Neural progenitor cell (in vitro differentiated cells): ENCODE results near the gene VAMP2. TPM values are rescaled to one million over a fixed set of nuclear protein-coding genes. Genes with fewer than 3 reads are reported as not detected.

ENCODE experiments used
- DNase-seq: peaks from one replicate; pipeline ENCODE4 v3.0.0-alpha.2; 2016; ENCODE audit warnings: low spot score
- H2AFZ ChIP-seq: fragments of 200-600 bp; sonication (generic); replicated peaks from 2 replicates; pipeline ENCODE4 v1.6.1; 2016; ENCODE audit warnings: antibody characterized with exemption
- H3F3A ChIP-seq: fragments of 200-600 bp; sonication (generic); 2 replicates; pipeline ENCODE4 v1.6.1; 2016; ENCODE audit warnings: antibody characterized with exemption, low read depth
- H3K27ac ChIP-seq: fragments of 200-600 bp; sonication (generic); 2 replicates; pipeline ENCODE4 v1.5.1; 2016; ENCODE audit warnings: mild to moderate bottlenecking
- H3K27me3 ChIP-seq: fragments of 200-600 bp; sonication (generic); 2 replicates; pipeline ENCODE4 v1.6.1; 2016; ENCODE audit warnings: mild to moderate bottlenecking, moderate library complexity
- H3K36me3 ChIP-seq: fragments of 200-600 bp; sonication (generic); 2 replicates; pipeline ENCODE4 v1.5.1; 2016
- H3K4me1 ChIP-seq: fragments of 200-600 bp; sonication (generic); 2 replicates; pipeline ENCODE4 v1.6.1; 2016; ENCODE audit warnings: mixed run types
- H3K4me2 ChIP-seq: fragments of 200-600 bp; sonication (generic); 2 replicates; pipeline ENCODE4 v1.6.1; 2016
- H3K4me3 ChIP-seq: fragments of 200-600 bp; sonication (generic); 2 replicates; pipeline ENCODE4 v1.5.1; 2016
- H3K79me2 ChIP-seq: fragments of 200-600 bp; sonication (generic); 2 replicates; pipeline ENCODE4 v1.6.1; 2016; ENCODE audit warnings: low read depth
- H3K9ac ChIP-seq: fragments of 200-600 bp; sonication (generic); 2 replicates; pipeline ENCODE4 v1.6.1; 2016
- H3K9me3 ChIP-seq: fragments of 200-600 bp; sonication (generic); 2 replicates; pipeline ENCODE4 v1.5.1; 2016; ENCODE audit warnings: low read depth
- H4K20me1 ChIP-seq: fragments of 200-600 bp; sonication (generic); 2 replicates; pipeline ENCODE4 v1.6.1; 2016; ENCODE audit warnings: low read depth
- H3K27ac Mint-ChIP-seq: 3 replicates; pipeline ENCODE4 v1.8.0; 2021; ENCODE audit warnings: mixed read lengths
- H3K27me3 Mint-ChIP-seq: 2 replicates; pipeline ENCODE4 v1.8.0; 2022; ENCODE audit warnings: low read depth, mild to moderate bottlenecking, inconsistent platforms, moderate library complexity, mixed read lengths; ENCODE audit not compliant: insufficient read depth
- H3K36me3 Mint-ChIP-seq: 3 replicates; pipeline ENCODE4 v1.8.0; 2021; ENCODE audit warnings: mixed read lengths
- H3K4me1 Mint-ChIP-seq: 3 replicates; pipeline ENCODE4 v1.8.0; 2021; ENCODE audit warnings: mixed read lengths
- H3K4me3 Mint-ChIP-seq: 3 replicates; pipeline ENCODE4 v1.8.0; 2021; ENCODE audit warnings: mild to moderate bottlenecking, moderate library complexity, mixed read lengths
- H3K9me3 Mint-ChIP-seq: 3 replicates; pipeline ENCODE4 v1.8.0; 2020; ENCODE audit warnings: mixed read lengths
- CTCF ChIP-seq: fragments of 200-600 bp; sonication (generic); IDR thresholded peaks from 2 replicates; pipeline ENCODE4 v1.5.1; 2017; ENCODE audit warnings: antibody characterized with exemption, mild to moderate bottlenecking
- EZH2 ChIP-seq: fragments of 200-600 bp; sonication (generic); IDR thresholded peaks from 2 replicates; pipeline ENCODE4 v1.6.1; 2017; ENCODE audit warnings: antibody characterized with exemption, mild to moderate bottlenecking, moderate library complexity
- EZH2phosphoT487 ChIP-seq: fragments of 200-600 bp; sonication (generic); IDR thresholded peaks from 2 replicates; pipeline ENCODE4 v1.6.1; 2017; ENCODE audit warnings: antibody characterized with exemption
- total RNA-seq: library from RNA; depleted of rRNA; stranded (reverse); fragments of >200 nt; gene quantifications from 2 replicates; pipeline ENCODE4 v1.2.3, GENCODE V29; 2015; ENCODE audit warnings: low replicate concordance

Gene VAMP2
- total RNA-seq, 1 donor from 2014 or later, result 11.7 TPM

- H3K4me3 ChIP-seq, result peak within 1 kb of the TSS; percentile 57
- peak within 1 kb of the TSS; percentile 14 for H3K9ac ChIP-seq
- DNase-seq, result peak; percentile 96
- TF ChIP-seq CTCF, result no peak
- peak; percentile 30 for TF ChIP-seq EZH2
- no peak for TF ChIP-seq EZH2phosphoT487
- H3K79me2 ChIP-seq, result no peaks in the 10 kb centered on the region
- no peaks in the 10 kb centered on the region for H3K9me3 ChIP-seq
- H3K27ac ChIP-seq, result no peak within 1 kb of the TSS
- Mint-ChIP-seq H3K4me1 (peaks cover 49% of the 10 kb centered on the region), H3K27ac (peak within 1 kb of the TSS; percentile 96), H3K9me3 (no peaks in the 10 kb centered on the region), H3K4me3 (peak within 1 kb of the TSS; percentile 91), H3K36me3 (no peaks in the 10 kb centered on the region), H3K27me3 (peaks cover 2% of the 10 kb centered on the region)
- H3K4me1 ChIP-seq, result peaks cover 18% of the 10 kb centered on the region
- peak within 1 kb of the TSS; percentile 84 for H3K4me2 ChIP-seq
- H4K20me1 ChIP-seq, result no peaks in the 10 kb centered on the region
- H2AFZ ChIP-seq, result peak within 1 kb of the TSS; percentile 55
- no peaks in the 10 kb centered on the region for H3K36me3 ChIP-seq
- H3F3A ChIP-seq, result peaks cover 53% of the 10 kb centered on the region
- no peaks in the 10 kb centered on the region for H3K27me3 ChIP-seq
Measured at GRCh38 chr17:8176197-8176940, 13.6 kb upstream of the VAMP2 start, which contains the start of gene TMEM107. TMEM107 (minus strand) TSS chr17:8176380; CDS start chr17:8176286, 94 bp downstream.

DNA sequence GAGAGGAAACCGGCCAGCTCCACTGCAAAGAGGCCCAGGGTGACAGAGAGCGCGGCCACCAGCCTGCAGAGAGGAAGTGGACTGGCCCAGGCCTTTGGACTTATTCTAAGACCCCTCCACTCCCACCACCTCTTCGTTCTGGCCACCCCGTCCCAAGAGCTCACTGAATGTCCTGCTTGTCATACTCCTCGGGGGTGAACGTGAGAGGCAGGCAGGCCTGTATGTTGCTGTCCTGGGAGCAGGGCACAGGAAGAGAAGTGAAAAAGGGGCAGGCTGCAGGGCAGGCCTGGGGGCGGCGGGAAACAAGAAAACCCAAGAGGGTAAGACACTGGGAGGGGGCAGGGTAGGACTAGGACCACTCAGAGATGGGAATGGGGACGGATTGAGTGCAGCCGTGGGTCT, 13.0 kb upstream of the VAMP2 start:
- Histone ChIP-seq H3K36me3 (no peaks in the 10 kb centered on the region), H3K4me1 (peaks cover 18% of the 10 kb centered on the region), H3K79me2 (no peaks in the 10 kb centered on the region), H2AFZ (peak overlapping the region; percentile 55), H3K27me3 (no peaks in the 10 kb centered on the region), H3K4me3 (peak overlapping the region; percentile 57), H3K27ac (no peak overlapping the region), H3K9me3 (no peaks in the 10 kb centered on the region), H3K4me2 (peak overlapping the region; percentile 84), H4K20me1 (no peaks in the 10 kb centered on the region), H3F3A (peaks cover 53% of the 10 kb centered on the region), H3K9ac (peak overlapping the region; percentile 3)
- H3K9me3 Mint-ChIP-seq, result no peaks in the 10 kb centered on the region
- H3K4me3 Mint-ChIP-seq, result peak overlapping the region; percentile 91
- no peak for DNase-seq
- H3K4me1 Mint-ChIP-seq, result peaks cover 50% of the 10 kb centered on the region
- TF ChIP-seq CTCF (no peak), EZH2 (no peak), EZH2phosphoT487 (no peak)
- H3K36me3 Mint-ChIP-seq, result no peaks in the 10 kb centered on the region
- H3K27ac Mint-ChIP-seq, result peak overlapping the region; percentile 83
- peaks cover 2% of the 10 kb centered on the region for H3K27me3 Mint-ChIP-seq

DNA sequence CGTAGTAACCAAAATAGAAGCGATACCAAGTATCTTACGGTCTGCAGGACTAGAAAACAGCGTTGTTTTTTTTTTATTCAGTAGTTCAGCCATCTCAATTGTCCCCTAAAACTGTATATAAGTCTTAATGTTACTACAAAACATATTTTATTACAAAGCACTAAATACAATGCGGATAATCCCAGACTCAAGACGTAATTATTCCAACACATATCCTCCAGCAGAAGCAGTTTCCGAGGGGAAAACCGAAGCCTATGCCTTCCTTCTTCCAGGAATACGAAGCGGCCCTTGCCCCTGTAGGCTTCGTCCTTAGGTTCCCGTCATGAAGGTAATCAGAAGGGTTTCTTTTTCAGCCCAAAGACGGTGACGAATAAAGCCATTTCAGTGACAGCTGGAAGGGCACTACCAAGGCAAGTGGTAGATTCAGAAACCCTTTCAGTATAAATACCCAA, 11.1 kb upstream of the VAMP2 start:
- Histone ChIP-seq H3K36me3 (no peaks in the 10 kb centered on the region), H3K27ac (peak overlapping the region; percentile 98), H3K4me3 (peak overlapping the region; percentile 59), H3K4me2 (peak overlapping the region; percentile 79), H4K20me1 (no peaks in the 10 kb centered on the region), H3F3A (peaks cover 53% of the 10 kb centered on the region), H3K27me3 (no peaks in the 10 kb centered on the region), H3K9me3 (no peaks in the 10 kb centered on the region), H3K79me2 (no peaks in the 10 kb centered on the region), H3K4me1 (peaks cover 18% of the 10 kb centered on the region), H3K9ac (peak overlapping the region; percentile 90), H2AFZ (peak overlapping the region; percentile 30)
- Mint-ChIP-seq H3K36me3 (no peaks in the 10 kb centered on the region), H3K27ac (peak overlapping the region; percentile 100), H3K9me3 (no peaks in the 10 kb centered on the region), H3K4me1 (peaks cover 50% of the 10 kb centered on the region), H3K27me3 (peaks cover 2% of the 10 kb centered on the region), H3K4me3 (peak overlapping the region; percentile 91)
- TF ChIP-seq EZH2, result no peak
- no peak for TF ChIP-seq CTCF
- TF ChIP-seq EZH2phosphoT487, result peak; percentile 5
- DNase-seq, result peak; percentile 65
